ENCODE measurements around the gene EXD3. TPM values are rescaled to one million over a fixed set of nuclear protein-coding genes. Genes with fewer than 3 reads are reported as not detected.

The EXD3 gene
- total and polyA plus RNA-seq, 9 of the 15 experiments (the other 6 are each of a cell fraction or from before 2014, with no cell fraction given), result 0.29 to 12.5 (median 3.9) TPM

DNA sequence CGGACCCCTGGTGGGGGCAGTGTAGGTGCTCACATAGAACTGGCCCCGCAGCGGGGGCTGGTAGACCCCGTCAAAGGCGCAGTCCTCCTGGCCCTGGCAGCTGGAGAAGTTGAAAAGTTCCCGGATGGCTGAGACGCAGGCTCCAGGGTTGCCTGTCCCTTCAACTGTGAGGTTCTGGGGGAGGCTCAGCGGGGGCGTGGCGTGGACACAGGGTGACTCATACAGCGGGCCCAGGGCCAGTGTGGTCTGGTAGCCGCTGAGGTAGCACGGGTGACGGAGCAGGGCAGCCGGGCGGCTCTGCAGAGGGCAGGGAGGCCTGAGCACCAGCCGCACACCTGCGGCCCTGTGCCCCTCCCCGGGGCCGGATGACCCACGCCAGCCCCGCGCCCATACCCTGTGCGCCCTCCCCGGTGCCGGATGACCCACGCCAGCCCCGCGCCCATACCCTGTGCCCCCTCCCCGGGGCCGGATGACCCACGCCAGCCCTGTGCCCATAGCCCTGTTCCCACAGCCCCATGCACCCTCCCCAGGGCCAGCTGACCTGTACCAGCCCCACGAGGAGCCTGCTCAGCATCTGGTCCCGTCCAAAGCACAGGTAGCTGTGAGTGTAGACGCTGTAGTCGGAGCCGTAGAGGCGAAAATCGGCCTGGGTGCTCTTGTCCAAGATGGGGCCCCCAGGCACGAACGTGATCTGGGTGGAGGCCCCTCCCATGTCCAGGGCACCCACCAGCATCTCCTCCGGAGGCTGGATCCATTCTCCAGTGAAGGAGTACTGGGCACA, 13.2 kb upstream of the EXD3 start (continued):
- TF ChIP-seq CUX1 (CRISPR knock-in tag; IDR thresholded peaks at IDR 0.05), result no peak
- TF ChIP-seq SMAD3 (CRISPR knock-in tag; conservative IDR thresholded peaks at IDR 0.05), result no peak
- TF ChIP-seq ZNF347 (CRISPR knock-in tag; IDR thresholded peaks at IDR 0.05; ENCODE audit: low read depth), result no peak
- no peak for TF ChIP-seq HNRNPLL (IDR thresholded peaks at IDR 0.05; ENCODE audit: low read depth, low read length, poor library complexity, severe bottlenecking)
- TF ChIP-seq PHF20 (IDR thresholded peaks at IDR 0.05; ENCODE audit: partially characterized antibody), result no peak
- TF ChIP-seq NR2F6 (CRISPR knock-in tag; IDR thresholded peaks at IDR 0.05), result no peak
- TF ChIP-seq ZNF395 (CRISPR knock-in tag; IDR thresholded peaks at IDR 0.05), result peak; percentile 41; the same call in 1 of the 2 replicates
- no peak for TF ChIP-seq PTTG1 (tag; IDR thresholded peaks at IDR 0.05; ENCODE audit: low read depth)
- no peak for TF ChIP-seq ZNF707 (CRISPR knock-in tag; conservative IDR thresholded peaks at IDR 0.05)
- TF ChIP-seq ZNF57 (CRISPR knock-in tag; IDR thresholded peaks at IDR 0.05), result no peak
- no peak for TF ChIP-seq POLR3A (IDR thresholded peaks at IDR 0.05; ENCODE audit: borderline replicate concordance, extremely low read depth, insufficient read depth, insufficient read length)
- TF ChIP-seq NR2C2 (CRISPR knock-in tag; IDR thresholded peaks at IDR 0.05), result no peak
- peak; percentile 46; the same call in 1 of the 2 replicates for TF ChIP-seq NR2C2 (tag; IDR thresholded peaks at IDR 0.05)
- TF ChIP-seq CEBPG (CRISPR knock-in tag; IDR thresholded peaks at IDR 0.05), result no peak
- no peak for TF ChIP-seq CEBPG (tag; conservative IDR thresholded peaks at IDR 0.05 in 1 of 2, IDR thresholded peaks at IDR 0.05 in 1 of 2)
- TF ChIP-seq SMARCA4 (IDR thresholded peaks at IDR 0.05), result peak; percentile 70
